Astrocyte (in vitro differentiated cells and primary cell): ENCODE measurements around the gene MMAB.

Experiments used
- EZH2 ChIP-seq: IDR thresholded peaks from 2 replicates; pipeline ENCODE4 v1.6.1; 2012; ENCODE audit warnings: mild to moderate bottlenecking, low read length, inconsistent platforms; ENCODE audit not compliant: insufficient read depth
- TF ChIP-seq, protein P1 (sequence below): IDR thresholded peaks from 2 replicates; pipeline ENCODE4 v1.5.1; 2011; ENCODE audit warnings: low read depth, mild to moderate bottlenecking, inconsistent platforms, low read length, moderate library complexity; ENCODE audit not compliant: insufficient read depth

DNA sequence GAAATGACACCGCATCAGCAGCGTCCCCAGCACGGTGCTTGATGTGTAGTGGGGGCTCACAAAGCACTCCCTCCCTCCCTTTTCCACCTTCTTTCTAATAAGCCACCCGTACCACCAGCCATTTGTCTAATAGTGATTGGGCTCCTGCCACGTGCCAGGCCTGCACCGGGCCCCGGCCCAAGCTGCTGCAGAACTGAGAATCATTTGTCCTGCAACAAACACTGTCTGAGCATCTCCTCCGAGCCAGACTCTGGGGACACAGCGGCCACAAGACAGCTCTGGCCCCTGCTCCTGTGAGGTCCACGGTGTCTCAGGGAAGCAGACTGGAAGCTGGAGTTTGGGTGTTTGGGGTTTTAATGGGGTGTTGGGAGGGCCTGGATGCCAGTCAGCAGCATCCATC is 44.2 kb upstream of the MMAB start:
- TF ChIP-seq, protein P1, sequence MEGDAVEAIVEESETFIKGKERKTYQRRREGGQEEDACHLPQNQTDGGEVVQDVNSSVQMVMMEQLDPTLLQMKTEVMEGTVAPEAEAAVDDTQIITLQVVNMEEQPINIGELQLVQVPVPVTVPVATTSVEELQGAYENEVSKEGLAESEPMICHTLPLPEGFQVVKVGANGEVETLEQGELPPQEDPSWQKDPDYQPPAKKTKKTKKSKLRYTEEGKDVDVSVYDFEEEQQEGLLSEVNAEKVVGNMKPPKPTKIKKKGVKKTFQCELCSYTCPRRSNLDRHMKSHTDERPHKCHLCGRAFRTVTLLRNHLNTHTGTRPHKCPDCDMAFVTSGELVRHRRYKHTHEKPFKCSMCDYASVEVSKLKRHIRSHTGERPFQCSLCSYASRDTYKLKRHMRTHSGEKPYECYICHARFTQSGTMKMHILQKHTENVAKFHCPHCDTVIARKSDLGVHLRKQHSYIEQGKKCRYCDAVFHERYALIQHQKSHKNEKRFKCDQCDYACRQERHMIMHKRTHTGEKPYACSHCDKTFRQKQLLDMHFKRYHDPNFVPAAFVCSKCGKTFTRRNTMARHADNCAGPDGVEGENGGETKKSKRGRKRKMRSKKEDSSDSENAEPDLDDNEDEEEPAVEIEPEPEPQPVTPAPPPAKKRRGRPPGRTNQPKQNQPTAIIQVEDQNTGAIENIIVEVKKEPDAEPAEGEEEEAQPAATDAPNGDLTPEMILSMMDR: no peak
- no peak for TF ChIP-seq EZH2
